Upper lobe of left lung (tissue), 6 donors: Measurements from ENCODE around the gene CUX1. TPM values are rescaled to one million over a fixed set of nuclear protein-coding genes. Genes with fewer than 3 reads are reported as not detected.
A peak's percentile ranks its signal among the peaks of the same experiment; 100 is the strongest.

ENCODE experiments used
- ATAC-seq, 2 donors: fragments of 200-7000 bp; cut with Tn5 transposase; one replicate each; pipeline ENCODE4 v1.9.1; 2022; ENCODE audit warnings: mild to moderate bottlenecking in 2 of 2, moderate library complexity in 2 of 2; ENCODE audit not compliant: low FRiP score in 2 of 2
- DNase-seq, 2 donors: peaks; one replicate each; pipeline ENCODE4 v3.0.0-alpha.2; 2019 to 2020
- H3K27ac ChIP-seq, 4 donors: fragments of 200-600 bp; sonication (generic); one replicate each; pipeline ENCODE4 v1.5.1; 2016 to 2019
- H3K27me3 ChIP-seq, 4 donors: fragments of 200-600 bp; sonication (generic); one replicate each; pipeline ENCODE4 v1.5.1; 2017 to 2019
- H3K36me3 ChIP-seq, 4 donors: fragments of 200-600 bp; sonication (generic); one replicate each; pipeline ENCODE4 v1.5.1; 2016 to 2019
- H3K4me1 ChIP-seq, 4 donors: fragments of 200-600 bp; sonication (generic); one replicate each; pipeline ENCODE4 v1.5.1; 2018 to 2019
- H3K4me3 ChIP-seq, 4 donors: fragments of 200-600 bp; sonication (generic); one replicate each; pipeline ENCODE4 v1.5.1; 2017 to 2019; ENCODE audit warnings: mild to moderate bottlenecking in 2 of 4, moderate library complexity in 1 of 4
- H3K9me3 ChIP-seq, 4 donors: fragments of 200-600 bp; sonication (generic); one replicate each; pipeline ENCODE4 v1.5.1; 2018 to 2019
- EP300 ChIP-seq, 4 donors: sonication (generic); formaldehyde crosslinking; IDR thresholded peaks; one replicate each; pipeline ENCODE4 v1.5.1; 2017; ENCODE audit warnings: antibody characterized with exemption in 4 of 4, control low read depth in 2 of 4
- POLR2A ChIP-seq, 4 donors: fragments of 450-650 bp; IDR thresholded peaks; one replicate each; pipeline ENCODE4 v1.5.1; 2016 to 2017; ENCODE audit warnings: antibody characterized with exemption in 4 of 4, mild to moderate bottlenecking in 2 of 4
- POLR2AphosphoS5 ChIP-seq, 2 donors: sonication (generic); formaldehyde crosslinking; IDR thresholded peaks; one replicate each; pipeline ENCODE4 v1.5.1; 2017; ENCODE audit warnings: antibody characterized with exemption in 2 of 2
- WGBS, 2 donors: methylation state at CpG; one replicate each; pipeline ENCODE4 v1.1.5; 2017 to 2018; 5-methylcytosine and 5-hydroxymethylcytosine counted together
- total RNA-seq, 6 donors: library from RNA; depleted of rRNA in 4 of 6; stranded (reverse); fragments of >200 nt in 4 of 6; gene quantifications; one replicate each; pipeline versions ENCODE4 v1.1.0 to v1.2.1, GENCODE V29; 2016 to 2021
- TF ChIP-seq, protein P1 (sequence below), 6 experiments: fragments of 450-650 bp in 4 of 6; fragments of 200-600 bp in 2 of 6; sonication (generic) in 2 of 6; IDR thresholded peaks; one replicate each; pipeline ENCODE4 v1.5.1; 2016 to 2019; ENCODE audit warnings: antibody characterized with exemption in 6 of 6
- donor health status: DM: no; HTN: no; CAD: no; lungs with moderate emphysema.
- donor health status: DM: no; HTN: yes; CAD: no; lungs with severe emphysema.

CUX1 gene
- total RNA-seq, 6 donors from 2014 or later: 106 to 188 (median 115) TPM

DNA sequence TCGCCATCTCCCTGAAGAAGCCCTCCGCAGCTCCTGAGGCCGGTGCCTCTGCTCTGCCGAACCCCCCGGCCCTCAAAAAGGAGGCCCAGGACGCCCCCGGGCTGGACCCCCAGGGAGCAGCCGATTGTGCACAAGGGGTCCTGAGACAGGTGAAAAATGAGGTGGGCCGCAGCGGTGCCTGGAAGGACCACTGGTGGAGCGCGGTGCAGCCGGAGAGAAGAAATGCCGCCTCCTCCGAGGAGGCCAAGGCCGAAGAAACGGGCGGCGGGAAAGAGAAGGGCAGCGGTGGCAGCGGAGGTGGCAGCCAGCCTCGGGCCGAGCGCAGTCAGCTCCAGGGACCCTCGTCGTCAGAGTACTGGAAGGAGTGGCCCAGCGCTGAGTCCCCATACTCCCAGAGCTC is 384.1 kb downstream of the CUX1 start:
- no peak for TF ChIP-seq POLR2AphosphoS5 (IDR thresholded peaks at IDR 0.05)
- TF ChIP-seq EP300 (IDR thresholded peaks at IDR 0.05): no peak
- TF ChIP-seq, protein P1, sequence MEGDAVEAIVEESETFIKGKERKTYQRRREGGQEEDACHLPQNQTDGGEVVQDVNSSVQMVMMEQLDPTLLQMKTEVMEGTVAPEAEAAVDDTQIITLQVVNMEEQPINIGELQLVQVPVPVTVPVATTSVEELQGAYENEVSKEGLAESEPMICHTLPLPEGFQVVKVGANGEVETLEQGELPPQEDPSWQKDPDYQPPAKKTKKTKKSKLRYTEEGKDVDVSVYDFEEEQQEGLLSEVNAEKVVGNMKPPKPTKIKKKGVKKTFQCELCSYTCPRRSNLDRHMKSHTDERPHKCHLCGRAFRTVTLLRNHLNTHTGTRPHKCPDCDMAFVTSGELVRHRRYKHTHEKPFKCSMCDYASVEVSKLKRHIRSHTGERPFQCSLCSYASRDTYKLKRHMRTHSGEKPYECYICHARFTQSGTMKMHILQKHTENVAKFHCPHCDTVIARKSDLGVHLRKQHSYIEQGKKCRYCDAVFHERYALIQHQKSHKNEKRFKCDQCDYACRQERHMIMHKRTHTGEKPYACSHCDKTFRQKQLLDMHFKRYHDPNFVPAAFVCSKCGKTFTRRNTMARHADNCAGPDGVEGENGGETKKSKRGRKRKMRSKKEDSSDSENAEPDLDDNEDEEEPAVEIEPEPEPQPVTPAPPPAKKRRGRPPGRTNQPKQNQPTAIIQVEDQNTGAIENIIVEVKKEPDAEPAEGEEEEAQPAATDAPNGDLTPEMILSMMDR (IDR thresholded peaks at IDR 0.05): no peak
- 96% methylated on average over 26 to 27 of the region's 27 CpGs for WGBS, 2 donors
- ATAC-seq: no peak

DNA sequence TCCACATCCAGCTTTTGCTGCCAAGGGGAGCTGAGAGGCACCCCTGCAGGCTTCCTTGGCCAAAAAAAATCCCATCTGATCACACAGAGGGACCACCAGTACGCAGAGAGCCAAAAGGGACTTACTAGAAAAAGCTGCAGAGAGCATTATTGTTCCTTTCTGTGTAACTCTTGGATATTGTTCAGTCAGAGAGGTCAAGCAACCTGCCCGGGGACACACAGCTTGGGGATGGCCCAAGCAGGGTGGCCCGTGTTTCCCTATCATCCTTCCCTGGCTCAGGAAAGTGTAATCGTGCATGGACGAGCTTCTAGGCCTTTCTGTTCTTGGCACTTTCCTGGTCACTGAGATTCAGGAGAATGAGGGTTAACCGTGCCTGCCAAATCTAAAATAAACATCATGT is 385.1 kb downstream of the CUX1 start:
- Histone ChIP-seq H3K27ac (no peak overlapping the region), H3K9me3 (no peaks in the 10 kb centered on the region), H3K4me1 (no peaks in the 10 kb centered on the region), H3K27me3 (no peaks in the 10 kb centered on the region), H3K4me3 (no peak overlapping the region), H3K36me3 (peaks cover 19 to 94% (median 72%) of the 10 kb centered on the region in 4 donors)
- ATAC-seq: no peak
- DNase-seq: no peak
- 92 to 94% methylated on average over 6 of the region's 6 CpGs for WGBS, 2 donors
- TF ChIP-seq EP300 (IDR thresholded peaks at IDR 0.05) (no peak), POLR2A (IDR thresholded peaks at IDR 0.05) (no peak), POLR2AphosphoS5 (IDR thresholded peaks at IDR 0.05) (no peak)
- TF ChIP-seq, protein P1 (IDR thresholded peaks at IDR 0.05): no peak

More for the DNA sequence above, 384.1 kb downstream of the CUX1 start:
- H3K36me3 ChIP-seq: peaks cover 19 to 100% (median 80%) of the 10 kb centered on the region in 4 donors
- no peaks in the 10 kb centered on the region for H3K4me1 ChIP-seq
- no peaks in the 10 kb centered on the region for H3K9me3 ChIP-seq
- no peak overlapping the region for H3K4me3 ChIP-seq
- DNase-seq: peak in 1 of 2 donors; percentile 69
- H3K27ac ChIP-seq: no peak overlapping the region
- H3K27me3 ChIP-seq: no peaks in the 10 kb centered on the region

DNA sequence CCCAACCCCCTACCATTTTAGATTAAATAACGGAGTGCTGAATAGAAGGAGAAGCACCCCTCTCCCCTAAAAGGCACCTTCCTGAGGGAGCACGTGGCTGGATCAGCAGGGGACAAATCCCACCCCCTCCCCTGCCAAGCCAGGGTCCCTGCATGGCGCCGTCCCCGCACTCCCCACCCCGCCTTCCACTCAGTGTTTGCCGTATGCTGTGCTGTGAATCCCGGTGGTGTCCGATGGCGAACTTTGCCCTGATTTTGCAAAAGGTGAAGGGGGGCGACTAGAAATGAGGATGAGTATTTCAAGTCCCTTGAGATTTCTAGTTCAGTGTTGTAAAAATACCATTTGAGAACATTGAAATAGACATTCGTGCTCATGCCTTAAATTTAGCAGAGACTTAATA is 385.8 kb downstream of the CUX1 start:
- DNase-seq (no peak), ATAC-seq (no peak)
- TF ChIP-seq EP300 (IDR thresholded peaks at IDR 0.05) (no peak), POLR2A (IDR thresholded peaks at IDR 0.05) (no peak), POLR2AphosphoS5 (IDR thresholded peaks at IDR 0.05) (no peak)
- TF ChIP-seq, protein P1 (IDR thresholded peaks at IDR 0.05): no peak
- no peaks in the 10 kb centered on the region for H3K27me3 ChIP-seq
- WGBS, 2 donors: 84 to 93% methylated on average over 6 to 12 of the region's 12 CpGs
- peaks cover 19 to 94% (median 75%) of the 10 kb centered on the region in 4 donors for H3K36me3 ChIP-seq
- H3K9me3 ChIP-seq: no peaks in the 10 kb centered on the region
- H3K4me1 ChIP-seq: no peaks in the 10 kb centered on the region
- H3K27ac ChIP-seq: no peak overlapping the region
- no peak overlapping the region for H3K4me3 ChIP-seq

DNA sequence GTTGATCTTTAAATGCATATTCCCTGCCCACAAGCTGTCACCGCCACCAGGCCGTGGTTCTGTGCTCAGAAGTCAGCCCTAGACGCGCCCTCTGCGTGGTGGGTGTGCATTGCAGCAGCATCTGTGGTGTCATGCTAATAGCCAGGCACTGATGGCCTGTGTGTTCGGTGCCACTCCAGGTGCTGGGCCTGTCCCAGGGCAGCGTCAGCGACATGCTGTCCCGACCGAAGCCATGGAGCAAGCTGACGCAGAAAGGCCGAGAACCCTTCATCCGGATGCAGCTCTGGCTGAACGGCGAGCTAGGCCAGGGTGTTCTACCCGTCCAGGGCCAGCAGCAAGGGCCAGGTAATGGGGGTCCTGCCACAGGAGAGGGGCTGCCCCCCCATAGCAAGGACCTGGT is 386.8 kb downstream of the CUX1 start:
- Histone ChIP-seq H3K4me3 (no peak overlapping the region), H3K4me1 (no peaks in the 10 kb centered on the region), H3K27me3 (no peaks in the 10 kb centered on the region), H3K36me3 (peaks cover 19 to 94% (median 72%) of the 10 kb centered on the region in 4 donors), H3K27ac (no peak overlapping the region), H3K9me3 (no peaks in the 10 kb centered on the region)
- TF ChIP-seq, protein P1 (IDR thresholded peaks at IDR 0.05): no peak
- TF ChIP-seq EP300 (IDR thresholded peaks at IDR 0.05) (no peak), POLR2A (IDR thresholded peaks at IDR 0.05) (no peak), POLR2AphosphoS5 (IDR thresholded peaks at IDR 0.05) (no peak)
- ATAC-seq (peak in 1 of 2 donors; percentile 20), DNase-seq (peak in 1 of 2 donors; percentile 60)
- WGBS, 2 donors: 94 to 100% methylated on average over 6 to 9 of the region's 16 CpGs

DNA sequence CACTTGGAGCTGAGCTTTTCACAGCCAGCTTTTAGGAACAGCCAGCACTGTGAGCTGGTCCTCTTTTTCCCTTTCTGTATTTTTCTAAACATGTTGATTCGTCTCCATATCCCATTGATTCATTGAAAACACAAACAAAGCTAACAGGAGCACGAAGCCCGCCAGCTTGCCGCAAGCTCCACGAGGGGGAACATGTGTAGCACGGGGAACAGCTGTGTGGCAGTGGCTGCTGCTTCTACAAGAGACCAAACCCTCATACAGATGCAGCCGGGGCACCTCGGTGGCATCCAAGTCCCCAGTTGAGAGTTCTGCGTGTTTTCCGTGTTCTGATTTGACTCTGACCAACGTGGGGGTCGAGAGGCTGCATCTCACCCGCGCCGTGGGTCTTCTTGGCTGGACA is 388.5 kb downstream of the CUX1 start:
- Histone ChIP-seq H3K4me3 (no peak overlapping the region), H3K9me3 (no peaks in the 10 kb centered on the region), H3K4me1 (no peaks in the 10 kb centered on the region), H3K36me3 (peaks cover 10 to 92% (median 75%) of the 10 kb centered on the region in 4 donors), H3K27me3 (no peaks in the 10 kb centered on the region), H3K27ac (no peak overlapping the region)
- TF ChIP-seq EP300 (IDR thresholded peaks at IDR 0.05): no peak
- TF ChIP-seq, protein P1 (IDR thresholded peaks at IDR 0.05): no peak
- no peak for TF ChIP-seq POLR2A (IDR thresholded peaks at IDR 0.05)
- no peak for TF ChIP-seq POLR2AphosphoS5 (IDR thresholded peaks at IDR 0.05)
- 94 to 96% methylated on average over 14 to 15 of the region's 15 CpGs for WGBS, 2 donors
- ATAC-seq (no peak), DNase-seq (no peak)
